Transverse colon (tissue), 4 donors: ENCODE measurements around the gene ANKRD33B.

Source experiments
- EP300 ChIP-seq: sonication (generic); formaldehyde crosslinking; IDR thresholded peaks from one replicate; pipeline ENCODE4 v1.6.1; 2017; ENCODE audit warnings: antibody characterized with exemption, low read depth
- POLR2A ChIP-seq: fragments of 450-650 bp; IDR thresholded peaks from one replicate; pipeline ENCODE4 v1.6.1; 2016; ENCODE audit warnings: antibody characterized with exemption, mild to moderate bottlenecking, moderate library complexity
- POLR2AphosphoS5 ChIP-seq, 3 donors: sonication (generic); formaldehyde crosslinking; IDR thresholded peaks; one replicate each; pipeline ENCODE4 v1.6.1; 2016; ENCODE audit warnings: antibody characterized with exemption in 3 of 3
- TF ChIP-seq, protein P1 (sequence below), 5 experiments: fragments of 200-600 bp in 3 of 5; fragments of 450-650 bp in 2 of 5; sonication (generic) in 3 of 5; IDR thresholded peaks; 1 replicate in 2 of 5; 2 replicates in 3 of 5; pipeline ENCODE4 v1.5.1; 2016 to 2017; ENCODE audit warnings: antibody characterized with exemption in 5 of 5, inconsistent platforms in 3 of 5, mild to moderate bottlenecking in 2 of 5, moderate library complexity in 1 of 5

DNA sequence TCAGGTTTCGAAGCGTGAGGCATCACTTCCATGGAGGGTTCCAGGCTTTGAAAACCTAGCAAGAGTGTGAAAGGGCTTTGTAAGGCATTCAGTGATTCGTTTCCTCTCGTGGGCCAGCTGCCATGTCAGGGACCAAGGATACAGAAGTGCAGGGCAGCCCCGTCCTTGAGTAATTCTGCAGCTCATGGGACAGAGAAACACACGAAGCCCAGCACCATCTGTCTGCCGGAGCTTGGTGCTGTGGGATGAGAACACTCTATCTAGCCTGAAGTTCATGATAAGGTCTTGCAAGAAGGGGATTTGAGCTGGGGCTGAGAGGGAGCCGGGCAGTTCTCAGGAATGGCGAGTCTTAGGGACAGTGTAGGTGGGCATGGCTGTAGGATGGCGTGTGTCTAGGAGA, 55.8 kb downstream of the ANKRD33B start:
- TF ChIP-seq POLR2AphosphoS5 (IDR thresholded peaks at IDR 0.05) (no peak), POLR2A (no peak), EP300 (no peak)
- TF ChIP-seq, protein P1, sequence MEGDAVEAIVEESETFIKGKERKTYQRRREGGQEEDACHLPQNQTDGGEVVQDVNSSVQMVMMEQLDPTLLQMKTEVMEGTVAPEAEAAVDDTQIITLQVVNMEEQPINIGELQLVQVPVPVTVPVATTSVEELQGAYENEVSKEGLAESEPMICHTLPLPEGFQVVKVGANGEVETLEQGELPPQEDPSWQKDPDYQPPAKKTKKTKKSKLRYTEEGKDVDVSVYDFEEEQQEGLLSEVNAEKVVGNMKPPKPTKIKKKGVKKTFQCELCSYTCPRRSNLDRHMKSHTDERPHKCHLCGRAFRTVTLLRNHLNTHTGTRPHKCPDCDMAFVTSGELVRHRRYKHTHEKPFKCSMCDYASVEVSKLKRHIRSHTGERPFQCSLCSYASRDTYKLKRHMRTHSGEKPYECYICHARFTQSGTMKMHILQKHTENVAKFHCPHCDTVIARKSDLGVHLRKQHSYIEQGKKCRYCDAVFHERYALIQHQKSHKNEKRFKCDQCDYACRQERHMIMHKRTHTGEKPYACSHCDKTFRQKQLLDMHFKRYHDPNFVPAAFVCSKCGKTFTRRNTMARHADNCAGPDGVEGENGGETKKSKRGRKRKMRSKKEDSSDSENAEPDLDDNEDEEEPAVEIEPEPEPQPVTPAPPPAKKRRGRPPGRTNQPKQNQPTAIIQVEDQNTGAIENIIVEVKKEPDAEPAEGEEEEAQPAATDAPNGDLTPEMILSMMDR (IDR thresholded peaks at IDR 0.05) = no peak
